Placental epithelial cell (primary cell): ENCODE measurements around the gene RCBTB2. TPM values are rescaled to one million over a fixed set of nuclear protein-coding genes. Genes with fewer than 3 reads are reported as not detected.

ENCODE experiments used
- total RNA-seq: library from RNA; depleted of rRNA; stranded (reverse); fragments of >200 nt; gene quantifications from 2 replicates; pipeline ENCODE4 v1.2.3, GENCODE V29; 2012

RCBTB2 gene
- total RNA-seq = 4.0 and 5.9 TPM in 2 replicates

GRCh38 chr13:48532506-48533499, at the start of gene RCBTB2:
TSS of gene RCBTB2 (minus strand) at chr13:48533080. CDS start at chr13:48521939, 11,141 bp downstream.

Other genes with a start within 250 kb of the RCBTB2 start
- 9.0 and 16.8 TPM in 2 replicates for gene RB1, start 229.3 kb downstream of the RCBTB2 start, total RNA-seq
- 1.3 and 1.6 TPM in 2 replicates for gene LPAR6, start 120.0 kb downstream of the RCBTB2 start, total RNA-seq
- gene CYSLTR2, start 120.8 kb upstream of the RCBTB2 start, total RNA-seq = not detected in 2 replicates